Breast epithelium (tissue), 4 donors: ENCODE measurements around the gene WNT7B. TPM values are rescaled to one million over a fixed set of nuclear protein-coding genes. Genes with fewer than 3 reads are reported as not detected.

Experiments
- DNase-seq, 2 donors: peaks; one replicate each; pipeline ENCODE4 v3.0.0-alpha.2; 2019; ENCODE audit warnings: low spot score in 2 of 2
- H3K27ac ChIP-seq, 2 donors: fragments of 200-600 bp; sonication (generic) in 1 of 2; one replicate each; pipeline ENCODE4 v1.5.1; 2016 to 2019; ENCODE audit warnings: mild to moderate bottlenecking in 1 of 2
- H3K27me3 ChIP-seq, 2 donors: fragments of 200-600 bp; sonication (generic) in 1 of 2; one replicate each; pipeline versions ENCODE4 v1.5.1 to v1.6.0; 2017 to 2019; ENCODE audit warnings: control low read depth in 1 of 2, mild to moderate bottlenecking in 1 of 2
- H3K36me3 ChIP-seq: fragments of 200-600 bp; one replicate; pipeline ENCODE4 v1.5.1; 2019
- H3K4me1 ChIP-seq, 2 donors: fragments of 200-600 bp; sonication (generic); one replicate each; pipeline ENCODE4 v1.5.1; 2016 to 2019; ENCODE audit warnings: control low read depth in 1 of 2
- H3K4me3 ChIP-seq, 3 donors: fragments of 200-600 bp; sonication (generic); 1 replicate in 2 of 3; 2 replicates in 1 of 3; pipeline ENCODE4 v1.5.1; 2016 to 2019; ENCODE audit warnings: mild to moderate bottlenecking in 3 of 3, moderate library complexity in 2 of 3
- H3K9me3 ChIP-seq, 2 donors: fragments of 200-600 bp; sonication (generic) in 1 of 2; one replicate each; pipeline ENCODE4 v1.5.1; 2016 to 2019; ENCODE audit warnings: control low read depth in 1 of 2
- CTCF ChIP-seq, 3 donors: fragments of 450-650 bp; IDR thresholded peaks; one replicate each; pipeline ENCODE4 v1.5.1; 2016 to 2017; ENCODE audit warnings: antibody characterized with exemption in 3 of 3, mild to moderate bottlenecking in 3 of 3, moderate library complexity in 3 of 3
- POLR2A ChIP-seq: fragments of 450-650 bp; IDR thresholded peaks from one replicate; pipeline ENCODE4 v1.6.1; 2016; ENCODE audit warnings: antibody characterized with exemption, mild to moderate bottlenecking, moderate library complexity
- POLR2AphosphoS5 ChIP-seq, 3 donors: sonication (generic); formaldehyde crosslinking; IDR thresholded peaks; one replicate each; pipeline ENCODE4 v1.6.1; 2017; ENCODE audit warnings: antibody characterized with exemption in 3 of 3
- intact Hi-C: fragments of 100-400 bp; cut with DNase I; formaldehyde crosslinking; loops from one replicate; pipeline ENCODE4 v1.15.1; 2023; ENCODE audit warnings: low total_unique reads
- total RNA-seq, 3 donors: library from RNA; depleted of rRNA; stranded (reverse); fragments of >200 nt; gene quantifications; one replicate each; pipeline ENCODE4 v1.1.0, GENCODE V29; 2016

The WNT7B gene
- total RNA-seq, 3 donors from 2014 or later, result 2.2 to 2.9 TPM; not detected in 1

- Histone ChIP-seq H3K27me3 (peaks cover 0 to 13% of the 10 kb centered on the region in 2 donors), H3K9me3 (no peaks in the 10 kb centered on the region), H3K27ac (peak overlapping the region in 1 of 2 donors; percentile 48), H3K36me3 (no peaks in the 10 kb centered on the region), H3K4me1 (no peaks in the 10 kb centered on the region), H3K4me3 (no peak overlapping the region)
- no peak for DNase-seq
- TF ChIP-seq POLR2AphosphoS5 (IDR thresholded peaks at IDR 0.05) (no peak), CTCF (IDR thresholded peaks at IDR 0.05) (no peak), POLR2A (no peak)
- intact Hi-C loops, result no loop called here
Observed at GRCh38 chr22:45888221-45889092, 88.5 kb downstream of the WNT7B start.

GRCh38 chr22:45887202-45888131 lies 89.5 kb downstream of the WNT7B start:
- no peak for TF ChIP-seq CTCF (IDR thresholded peaks at IDR 0.05)
- peak in 1 of 3 donors; percentile 37 for TF ChIP-seq POLR2AphosphoS5 (IDR thresholded peaks at IDR 0.05)
- no peak for TF ChIP-seq POLR2A
- Histone ChIP-seq H3K4me1 (no peaks in the 10 kb centered on the region), H3K27me3 (peaks cover 0 to 9% of the 10 kb centered on the region in 2 donors), H3K9me3 (no peaks in the 10 kb centered on the region), H3K36me3 (no peaks in the 10 kb centered on the region), H3K4me3 (no peak overlapping the region), H3K27ac (peak overlapping the region in 1 of 2 donors; percentile 48)
- intact Hi-C loops, result no loop called here
- peak; percentile 88 to 92 for DNase-seq

- TF ChIP-seq POLR2A (no peak), POLR2AphosphoS5 (IDR thresholded peaks at IDR 0.05) (no peak), CTCF (IDR thresholded peaks at IDR 0.05) (no peak)
- no peak overlapping the region for H3K4me3 ChIP-seq
- no peak overlapping the region for H3K27ac ChIP-seq
- intact Hi-C loops, result no loop called here
- H3K36me3 ChIP-seq, result no peaks in the 10 kb centered on the region
- no peak for DNase-seq
- no peaks in the 10 kb centered on the region for H3K4me1 ChIP-seq
- H3K9me3 ChIP-seq, result no peaks in the 10 kb centered on the region
- H3K27me3 ChIP-seq, result peaks cover 0 to 5% of the 10 kb centered on the region in 2 donors
Observed at GRCh38 chr22:45886540-45886939, 90.4 kb downstream of the WNT7B start.

- H3K4me1 ChIP-seq, result no peaks in the 10 kb centered on the region
- H3K9me3 ChIP-seq, result no peaks in the 10 kb centered on the region
- no peak overlapping the region for H3K4me3 ChIP-seq
- no peaks in the 10 kb centered on the region for H3K36me3 ChIP-seq
- H3K27ac ChIP-seq, result no peak overlapping the region
- DNase-seq, result no peak
- TF ChIP-seq POLR2A, result no peak
- TF ChIP-seq CTCF (IDR thresholded peaks at IDR 0.05), result no peak
- no peak for TF ChIP-seq POLR2AphosphoS5 (IDR thresholded peaks at IDR 0.05)
- H3K27me3 ChIP-seq, result peaks cover 0 to 10% of the 10 kb centered on the region in 2 donors
- intact Hi-C loops, result no loop called here
Observed at GRCh38 chr22:45885941-45886395, 91.0 kb downstream of the WNT7B start.
